Neutrophil (primary cell): ENCODE results near the gene NRBP1.
A peak's percentile ranks its signal among the peaks of the same experiment; 100 is the strongest.

ENCODE experiments used
- H3K27ac ChIP-seq: fragments of 200-600 bp; sonication (generic); 2 replicates; pipeline ENCODE4 v1.5.1; 2016; ENCODE audit warnings: mild to moderate bottlenecking, moderate library complexity
- H3K27me3 ChIP-seq: fragments of 200-600 bp; sonication (generic); 2 replicates; pipeline ENCODE4 v1.6.0; 2016; ENCODE audit warnings: mild to moderate bottlenecking
- H3K36me3 ChIP-seq: fragments of 200-600 bp; sonication (generic); 2 replicates; pipeline ENCODE4 v1.5.1; 2017
- H3K4me1 ChIP-seq, 2 experiments: fragments of 200-600 bp in 1 of 2; sonication (generic) in 1 of 2; 1 replicate in 1 of 2; 2 replicates in 1 of 2; pipeline versions ENCODE4 v1.5.1 to v1.6.1; 2013 to 2016; ENCODE audit warnings: low read depth in 1 of 2, low read length in 1 of 2, mild to moderate bottlenecking in 1 of 2, moderate library complexity in 1 of 2; ENCODE audit not compliant: control insufficient read depth in 1 of 2, insufficient read depth in 1 of 2
- H3K4me3 ChIP-seq, 2 experiments: fragments of 200-600 bp in 1 of 2; sonication (generic) in 1 of 2; 1 replicate in 1 of 2; 2 replicates in 1 of 2; pipeline ENCODE4 v1.5.1; 2013 to 2016; ENCODE audit warnings: low read depth in 1 of 2, low read length in 1 of 2, mild to moderate bottlenecking in 1 of 2, moderate library complexity in 1 of 2
- H3K9me3 ChIP-seq: fragments of 200-600 bp; sonication (generic); 2 replicates; pipeline ENCODE4 v1.5.1; 2016
- CTCF ChIP-seq: fragments of 200-600 bp; sonication (generic); IDR thresholded peaks from 2 replicates; pipeline ENCODE4 v1.5.1; 2016; ENCODE audit warnings: antibody characterized with exemption

NRBP1 gene

GRCh38 chr2:27407798-27408491 is 20.5 kb upstream of the NRBP1 start:
- Histone ChIP-seq H3K27ac (peak overlapping the region; percentile 88), H3K4me1 (peaks cover 21 to 22% of the 10 kb centered on the region in 2 experiments), H3K36me3 (no peaks in the 10 kb centered on the region)

GRCh38 chr2:27408601-27409320 is 19.7 kb upstream of the NRBP1 start:
- peaks cover 21 to 22% of the 10 kb centered on the region in 2 experiments for H3K4me1 ChIP-seq
- H3K4me3 ChIP-seq = peak overlapping the region; percentile 78 to 99
- H3K9me3 ChIP-seq = no peaks in the 10 kb centered on the region
- peaks cover 5% of the 10 kb centered on the region for H3K27me3 ChIP-seq
- TF ChIP-seq CTCF = no peak
- H3K27ac ChIP-seq = peak overlapping the region; percentile 88
- no peaks in the 10 kb centered on the region for H3K36me3 ChIP-seq

More at GRCh38 chr2:27407798-27408491, 20.5 kb upstream of the NRBP1 start:
- no peaks in the 10 kb centered on the region for H3K9me3 ChIP-seq
- peaks cover 5% of the 10 kb centered on the region for H3K27me3 ChIP-seq
- H3K4me3 ChIP-seq = peak overlapping the region; percentile 78 to 99
- TF ChIP-seq CTCF = peak; percentile 28

GRCh38 chr2:27409321-27410073 is 18.9 kb upstream of the NRBP1 start, which contains the start of gene PPM1G:
TSS of gene PPM1G (minus strand) at chr2:27409591. CDS start at chr2:27409422, 169 bp downstream.
- no peaks in the 10 kb centered on the region for H3K36me3 ChIP-seq
- TF ChIP-seq CTCF = peak; percentile 38
- peak within 1 kb of the TSS; percentile 88 for H3K27ac ChIP-seq
- peaks cover 5% of the 10 kb centered on the region for H3K27me3 ChIP-seq
- H3K9me3 ChIP-seq = no peaks in the 10 kb centered on the region
- peaks cover 21 to 22% of the 10 kb centered on the region in 2 experiments for H3K4me1 ChIP-seq
- peak within 1 kb of the TSS; percentile 78 to 99 for H3K4me3 ChIP-seq

- no peak overlapping the region for H3K27ac ChIP-seq
- no peak overlapping the region for H3K4me3 ChIP-seq
- no peaks in the 10 kb centered on the region for H3K9me3 ChIP-seq
- TF ChIP-seq CTCF = no peak
- H3K36me3 ChIP-seq = no peaks in the 10 kb centered on the region
- H3K27me3 ChIP-seq = peaks cover 5% of the 10 kb centered on the region
- H3K4me1 ChIP-seq = peaks cover 21 to 22% of the 10 kb centered on the region in 2 experiments
These were observed 15.8 kb upstream of the NRBP1 start for GRCh38 chr2:27412419-27413152.

- no peak for TF ChIP-seq CTCF
- Histone ChIP-seq H3K9me3 (no peaks in the 10 kb centered on the region), H3K4me3 (no peak overlapping the region), H3K27me3 (peaks cover 5% of the 10 kb centered on the region), H3K36me3 (no peaks in the 10 kb centered on the region), H3K27ac (no peak overlapping the region), H3K4me1 (no peaks in the 10 kb centered on the region)
These were observed 12.3 kb upstream of the NRBP1 start for GRCh38 chr2:27416151-27416550.
